IPS DF 6.9 (cell line): ENCODE measurements around the gene TEAD1.
A peak's percentile ranks its signal among the peaks of the same experiment; 100 is the strongest.

ENCODE experiments used
- DNase-seq: peaks from one replicate; pipeline ENCODE4 v3.0.0-alpha.2; 2013; ENCODE audit warnings: low read depth, low spot score
- H3K27ac ChIP-seq: one replicate; pipeline ENCODE4 v1.5.1; 2013; ENCODE audit warnings: low read length, control low read depth
- H3K27me3 ChIP-seq: 2 replicates; pipeline ENCODE4 v1.6.1; 2013; ENCODE audit warnings: mild to moderate bottlenecking, low read length; ENCODE audit not compliant: control insufficient read depth, insufficient read depth
- H3K36me3 ChIP-seq: 2 replicates; pipeline ENCODE4 v1.6.1; 2013; ENCODE audit warnings: low read length; ENCODE audit not compliant: control insufficient read depth, insufficient read depth
- H3K4me1 ChIP-seq: 2 replicates; pipeline ENCODE4 v1.6.1; 2013; ENCODE audit warnings: low read length; ENCODE audit not compliant: control insufficient read depth, insufficient read depth
- H3K4me3 ChIP-seq: 2 replicates; pipeline ENCODE4 v1.5.1; 2013; ENCODE audit warnings: mild to moderate bottlenecking, low read length
- H3K9me3 ChIP-seq: 2 replicates; pipeline ENCODE4 v1.6.1; 2013; ENCODE audit warnings: low read length, inconsistent platforms; ENCODE audit not compliant: control insufficient read depth, insufficient read depth
- WGBS: extraction: QIAGEN DNeasy Blood & Tissue Kit; methylation state at CpG from one replicate; pipeline ENCODE4 v1.1.7; 2013; ENCODE audit warnings: mixed read lengths, missing lambda C conversion rate; ENCODE audit not compliant: insufficient read length, insufficient coverage; 5-methylcytosine and 5-hydroxymethylcytosine counted together

Gene TEAD1

DNA sequence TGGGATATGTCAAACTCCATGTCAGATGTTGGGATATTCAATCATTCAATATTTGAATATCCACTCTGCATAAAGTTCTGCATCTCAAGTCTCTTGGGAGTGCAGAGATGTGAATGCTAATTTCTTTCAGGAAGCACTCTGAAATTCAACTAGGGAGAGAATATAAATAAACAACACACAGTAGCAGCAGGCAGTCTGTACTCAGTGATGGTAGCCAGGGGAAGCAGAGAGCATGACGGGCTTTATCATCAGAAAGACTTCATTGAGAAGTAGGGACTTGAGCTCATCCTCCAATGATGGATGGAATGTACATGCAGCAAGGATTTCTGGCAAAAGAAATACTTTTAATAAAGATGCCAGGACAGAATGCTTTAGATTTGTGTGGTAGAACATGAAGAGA, 9.8 kb upstream of the TEAD1 start:
- Histone ChIP-seq H3K4me3 (no peak overlapping the region), H3K36me3 (no peaks in the 10 kb centered on the region), H3K27ac (no peak overlapping the region), H3K27me3 (no peaks in the 10 kb centered on the region), H3K9me3 (no peaks in the 10 kb centered on the region), H3K4me1 (no peaks in the 10 kb centered on the region)
- DNase-seq: no peak
- WGBS: no CpG with 5 or more reads among the region's 1 CpG

DNA sequence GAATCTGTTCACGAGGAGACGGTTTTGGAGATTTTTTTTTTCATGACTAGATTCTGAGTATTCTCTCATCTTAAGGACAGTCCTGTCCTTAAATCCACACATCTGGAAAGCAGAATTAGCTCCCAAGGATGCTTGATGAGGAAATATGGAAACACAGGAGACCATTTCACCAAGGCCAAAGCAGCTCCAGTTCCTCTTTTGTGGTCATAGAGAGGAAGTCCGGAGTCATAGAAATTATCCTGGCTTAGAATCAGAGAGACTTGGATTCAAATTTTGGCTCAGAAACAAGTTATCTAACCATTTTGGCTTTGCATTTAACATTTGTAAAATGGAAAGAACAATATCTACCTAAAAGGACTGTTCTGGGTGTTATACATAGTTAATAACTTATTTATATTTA, 7.3 kb upstream of the TEAD1 start:
- DNase-seq: no peak
- no peak overlapping the region for H3K27ac ChIP-seq
- WGBS: no CpG with 5 or more reads among the region's 3 CpGs
- no peaks in the 10 kb centered on the region for H3K27me3 ChIP-seq
- no peaks in the 10 kb centered on the region for H3K9me3 ChIP-seq
- H3K36me3 ChIP-seq: no peaks in the 10 kb centered on the region
- H3K4me1 ChIP-seq: no peaks in the 10 kb centered on the region
- no peak overlapping the region for H3K4me3 ChIP-seq

DNA sequence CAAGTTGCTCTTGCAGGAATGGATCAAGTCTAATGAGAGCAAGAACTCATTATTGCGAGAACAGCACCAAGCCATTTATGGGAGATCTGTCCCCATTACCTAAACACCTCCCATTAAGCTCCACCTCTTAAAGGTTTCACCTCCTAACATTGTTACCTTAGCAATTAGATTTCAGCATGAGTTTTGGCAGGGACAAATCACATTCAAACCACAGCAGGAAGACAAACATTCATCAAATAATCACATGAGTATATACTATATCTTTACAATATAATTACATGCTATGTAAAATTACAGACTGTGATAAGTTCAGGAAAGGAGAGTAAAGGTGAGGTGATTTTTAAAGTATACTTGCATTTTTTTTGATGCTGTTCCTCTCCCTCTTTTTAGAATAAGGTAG, 6.6 kb upstream of the TEAD1 start:
- no peak overlapping the region for H3K4me3 ChIP-seq
- no peaks in the 10 kb centered on the region for H3K36me3 ChIP-seq
- no peak for DNase-seq
- H3K4me1 ChIP-seq: no peaks in the 10 kb centered on the region
- no CpG with 5 or more reads among the region's 1 CpG for WGBS
- no peaks in the 10 kb centered on the region for H3K9me3 ChIP-seq
- H3K27ac ChIP-seq: no peak overlapping the region
- no peaks in the 10 kb centered on the region for H3K27me3 ChIP-seq

DNA sequence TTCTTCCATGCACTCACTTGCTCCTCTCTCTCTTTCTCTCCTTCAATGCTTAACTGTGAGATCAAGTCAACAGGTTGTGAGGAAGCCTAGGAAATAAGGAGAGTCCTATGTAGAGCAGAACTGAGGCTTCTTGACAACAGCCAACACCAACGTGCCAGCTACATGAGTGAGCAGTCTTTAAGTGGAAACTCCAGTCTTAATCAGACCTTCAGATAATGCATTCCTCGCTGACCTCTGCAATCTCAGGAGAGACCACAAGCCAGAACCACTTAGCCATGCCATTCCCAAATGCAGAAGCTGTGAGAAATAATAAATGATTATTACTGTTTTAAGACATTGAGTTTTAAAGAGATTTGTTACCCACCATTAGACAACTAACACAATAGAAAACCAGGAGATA, 6.1 kb upstream of the TEAD1 start:
- no peak for DNase-seq
- no peak overlapping the region for H3K27ac ChIP-seq
- no peaks in the 10 kb centered on the region for H3K4me1 ChIP-seq
- no peaks in the 10 kb centered on the region; the same call in 1 of the 2 replicates for H3K27me3 ChIP-seq
- WGBS: no CpG with 5 or more reads among the region's 2 CpGs
- H3K36me3 ChIP-seq: no peaks in the 10 kb centered on the region
- no peak overlapping the region for H3K4me3 ChIP-seq
- H3K9me3 ChIP-seq: no peaks in the 10 kb centered on the region

DNA sequence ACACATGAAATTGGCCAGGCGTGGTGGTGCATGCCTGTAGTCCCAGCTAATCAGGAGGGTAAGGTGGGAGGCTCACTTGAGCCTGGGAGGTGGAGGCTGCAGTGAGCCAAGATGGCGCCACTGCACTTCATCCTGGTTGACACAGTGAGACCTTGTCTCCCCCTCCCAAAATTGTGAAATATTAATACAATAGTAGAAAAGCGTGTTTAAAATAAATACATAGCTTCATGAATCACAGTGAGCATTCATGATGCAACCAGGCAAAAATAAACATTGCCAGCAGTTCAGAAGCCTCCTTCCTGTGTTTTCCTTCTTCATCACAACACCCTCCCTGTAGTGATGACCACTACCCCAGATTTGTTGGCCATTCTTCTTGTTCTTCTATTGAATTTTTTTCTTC, 4.3 kb upstream of the TEAD1 start:
- DNase-seq: no peak
- no CpG with 5 or more reads among the region's 3 CpGs for WGBS

DNA sequence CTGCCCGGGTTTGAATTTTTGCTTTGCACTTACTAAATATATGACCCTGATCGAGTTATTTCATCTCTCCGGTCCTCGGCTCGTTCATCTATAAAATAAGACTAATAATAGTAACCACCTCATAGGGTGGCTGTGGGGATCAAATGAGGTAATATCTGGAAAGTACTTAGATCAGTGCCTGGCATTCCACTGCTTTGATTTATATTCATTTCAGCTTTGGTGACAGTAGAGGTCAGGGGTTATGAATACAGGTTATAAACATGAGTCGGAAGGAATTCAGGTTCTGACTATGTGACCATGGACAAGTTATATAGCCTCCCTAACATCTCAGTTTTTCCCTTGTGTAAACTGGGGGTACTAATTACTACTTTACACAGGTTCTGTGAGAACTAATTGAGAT, 2.9 kb upstream of the TEAD1 start:
- Histone ChIP-seq H3K36me3 (no peaks in the 10 kb centered on the region), H3K9me3 (no peaks in the 10 kb centered on the region), H3K27ac (no peak overlapping the region), H3K4me1 (peaks cover 2% of the 10 kb centered on the region; the same call in 1 of the 2 replicates), H3K27me3 (no peaks in the 10 kb centered on the region; the same call in 1 of the 2 replicates), H3K4me3 (no peak overlapping the region)
- no peak for DNase-seq
- WGBS: no CpG with 5 or more reads among the region's 6 CpGs

More for the DNA sequence above, 4.3 kb upstream of the TEAD1 start:
- H3K27ac ChIP-seq: no peak overlapping the region
- no peaks in the 10 kb centered on the region for H3K9me3 ChIP-seq
- H3K4me3 ChIP-seq: no peak overlapping the region
- no peaks in the 10 kb centered on the region for H3K36me3 ChIP-seq
- H3K4me1 ChIP-seq: no peaks in the 10 kb centered on the region
- no peaks in the 10 kb centered on the region; the same call in 1 of the 2 replicates for H3K27me3 ChIP-seq

DNA sequence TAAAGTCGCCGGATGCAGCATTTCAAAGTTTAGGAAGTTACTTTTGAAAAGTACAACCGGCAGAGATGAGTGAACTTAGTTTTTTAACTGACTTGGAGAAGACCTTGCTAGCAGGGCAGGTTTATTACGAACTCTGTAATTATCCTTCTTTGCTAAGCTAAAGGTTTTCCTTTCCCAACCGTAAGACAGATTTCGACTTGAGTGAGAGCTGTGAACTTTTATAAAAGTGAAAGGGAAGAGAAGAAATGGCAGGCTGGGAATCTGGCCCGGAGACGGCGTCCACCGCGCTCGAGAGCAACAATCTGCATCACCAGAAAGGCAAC, 659 bp upstream of the TEAD1 start:
- WGBS: no CpG with 5 or more reads among the region's 12 CpGs
- no peak overlapping the region for H3K27ac ChIP-seq

DNA sequence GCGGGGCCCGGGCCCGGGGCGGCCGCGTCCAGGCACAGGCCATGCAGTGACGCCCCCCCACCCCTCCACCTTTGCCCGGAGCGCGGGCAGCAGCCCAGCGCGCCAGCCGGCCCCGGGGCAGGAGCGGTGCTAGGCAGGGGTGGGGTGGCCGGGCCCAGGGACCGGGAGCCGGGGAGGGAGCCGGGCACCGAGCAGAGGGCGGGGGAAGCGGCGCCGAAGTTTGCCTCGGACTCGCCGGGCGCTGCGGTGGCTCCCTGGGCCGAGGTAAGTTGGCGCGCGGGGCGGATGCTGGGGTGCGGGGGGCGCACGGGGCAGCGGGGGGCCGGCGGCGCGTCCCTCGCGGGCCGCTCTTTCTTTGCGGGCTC, 332 bp downstream of the TEAD1 start:
- DNase-seq: no peak
- Histone ChIP-seq H3K9me3 (no peaks in the 10 kb centered on the region), H3K4me3 (peak overlapping the region; percentile 89), H3K4me1 (peaks cover 2% of the 10 kb centered on the region; the same call in 1 of the 2 replicates), H3K27ac (no peak overlapping the region), H3K27me3 (no peaks in the 10 kb centered on the region; the same call in 1 of the 2 replicates), H3K36me3 (no peaks in the 10 kb centered on the region)
- WGBS: no CpG with 5 or more reads among the region's 46 CpGs

More for the DNA sequence above, 659 bp upstream of the TEAD1 start:
- Histone ChIP-seq H3K27me3 (no peaks in the 10 kb centered on the region; the same call in 1 of the 2 replicates), H3K4me3 (peak overlapping the region; percentile 89; the same call in 1 of the 2 replicates), H3K9me3 (no peaks in the 10 kb centered on the region), H3K4me1 (peaks cover 2% of the 10 kb centered on the region; the same call in 1 of the 2 replicates), H3K36me3 (no peaks in the 10 kb centered on the region)
- no peak for DNase-seq

DNA sequence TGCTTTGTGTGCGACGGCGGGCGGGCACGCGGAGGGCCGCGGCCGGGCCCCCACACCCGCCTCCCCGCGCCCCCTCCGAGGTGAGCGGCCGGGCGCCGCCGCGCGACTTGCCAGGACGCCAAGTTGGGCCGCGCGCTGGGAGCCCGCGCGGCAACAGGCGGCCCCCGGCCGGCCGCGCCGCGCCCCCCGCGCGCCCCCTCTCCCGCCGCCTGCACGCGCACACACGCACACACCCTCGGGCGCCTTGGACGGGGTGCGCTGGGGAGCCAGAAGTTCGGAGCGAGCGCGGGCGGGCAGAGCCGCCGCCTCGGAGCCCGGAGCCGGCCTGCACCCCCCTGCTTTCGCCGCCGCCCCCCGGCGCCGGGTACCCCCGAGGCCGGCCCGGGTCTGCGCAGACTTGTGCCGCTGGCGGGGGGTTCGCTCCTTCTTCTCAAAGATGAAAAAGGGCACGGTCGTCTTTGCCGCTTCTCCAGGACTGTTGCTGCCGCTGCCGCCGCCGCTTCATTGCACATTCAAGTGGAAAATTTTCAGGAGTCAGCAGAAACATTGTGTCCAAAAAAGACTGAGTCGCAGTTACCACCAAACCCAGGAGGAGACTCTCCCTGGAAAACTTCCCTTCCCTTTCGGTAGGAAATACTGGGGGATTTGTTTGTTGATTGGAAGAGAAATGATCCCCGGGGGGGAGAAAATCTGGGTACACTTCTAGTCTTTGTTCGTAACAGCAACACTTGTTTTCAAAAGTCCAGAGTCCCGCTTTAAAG, 895 bp downstream of the TEAD1 start:
- H3K9me3 ChIP-seq: no peaks in the 10 kb centered on the region
- no peaks in the 10 kb centered on the region; the same call in 1 of the 2 replicates for H3K27me3 ChIP-seq
- no CpG with 5 or more reads among the region's 81 CpGs for WGBS
- no peaks in the 10 kb centered on the region for H3K36me3 ChIP-seq
- H3K27ac ChIP-seq: no peak overlapping the region
- peaks cover 2% of the 10 kb centered on the region; the same call in 1 of the 2 replicates for H3K4me1 ChIP-seq
- H3K4me3 ChIP-seq: peak overlapping the region; percentile 89
- no peak for DNase-seq

DNA sequence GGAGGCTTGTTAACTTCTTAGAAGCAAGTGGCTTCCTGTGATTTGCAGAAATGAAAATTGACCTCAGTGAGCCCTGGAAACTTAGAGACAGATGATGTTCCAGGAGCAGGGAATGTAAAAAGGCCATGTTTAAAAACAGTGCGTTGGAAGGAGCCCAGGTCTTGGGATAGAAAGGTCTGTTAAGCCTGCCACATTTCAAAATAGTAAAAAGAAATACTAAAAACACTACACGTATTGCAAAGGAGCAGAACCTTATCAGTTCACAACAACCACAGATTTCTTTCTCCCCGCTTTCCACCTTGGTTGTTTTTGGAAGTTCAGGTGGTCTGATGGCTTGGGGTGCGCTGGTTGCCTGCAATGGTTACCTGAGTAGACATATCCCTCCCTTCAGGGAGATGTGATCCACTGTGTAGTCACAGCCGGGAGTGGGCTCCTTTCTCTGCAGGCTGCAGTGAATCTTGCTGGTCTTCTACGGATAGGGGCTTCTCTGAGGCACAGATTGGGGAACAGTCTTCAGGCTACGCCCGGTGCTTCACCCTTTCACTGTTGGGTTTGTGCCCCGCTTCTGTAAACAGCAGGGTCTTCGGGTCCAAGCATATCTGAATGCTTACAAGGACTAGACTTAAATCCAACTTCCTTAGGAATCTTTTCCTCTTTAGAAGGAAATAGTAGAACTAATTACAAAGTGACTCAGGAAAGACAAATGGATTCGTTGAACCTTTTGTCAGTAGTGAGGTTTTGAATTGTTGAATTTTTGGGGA, 1.9 kb downstream of the TEAD1 start:
- Histone ChIP-seq H3K36me3 (no peaks in the 10 kb centered on the region), H3K9me3 (no peaks in the 10 kb centered on the region), H3K27ac (no peak overlapping the region), H3K4me1 (peaks cover 4% of the 10 kb centered on the region; the same call in 1 of the 2 replicates), H3K4me3 (peak overlapping the region; percentile 37; the same call in 1 of the 2 replicates), H3K27me3 (no peaks in the 10 kb centered on the region; the same call in 1 of the 2 replicates)
- DNase-seq: no peak
- no CpG with 5 or more reads among the region's 11 CpGs for WGBS
